Common myeloid progenitor, CD34-positive (primary cell): ENCODE measurements around the gene IL1RL2.

Experiments
- CTCF ChIA-PET: fragments of 350-600 bp; sonication (Branson Sonifier 250); formaldehyde crosslinking; loops from one replicate; lab custom pipeline; 2021; ENCODE audit warnings: antibody characterized with exemption; lab: Charles Lee
- POLR2A ChIA-PET: fragments of 350-600 bp; sonication (Branson Sonifier 250); formaldehyde crosslinking; loops from one replicate; lab custom pipeline; 2021; ENCODE audit warnings: antibody characterized with exemption; lab: Charles Lee
- DNase-seq, 3 donors: peaks; one replicate each; pipeline versions ENCODE4 v3.0.0 to v3.0.0-alpha.2; 2013
- H3K27ac ChIP-seq, 2 experiments: 1 replicate in 1 of 2; 2 replicates in 1 of 2; pipeline ENCODE4 v1.7.0; 2013; ENCODE audit warnings: inconsistent platforms in 2 of 2, low read length in 2 of 2, mild to moderate bottlenecking in 2 of 2, low read depth in 1 of 2, moderate library complexity in 1 of 2; ENCODE audit not compliant: severe bottlenecking in 2 of 2, insufficient read depth in 1 of 2, poor library complexity in 1 of 2
- H3K27me3 ChIP-seq, 5 experiments: replicated peaks in 2 of 5; 1 replicate in 3 of 5; 2 replicates in 2 of 5; pipeline versions ENCODE4 v1.6.1 to v1.7.0; 2013; ENCODE audit warnings: low read length in 4 of 5, mild to moderate bottlenecking in 2 of 5, moderate library complexity in 2 of 5, inconsistent platforms in 1 of 5; ENCODE audit not compliant: insufficient read depth in 5 of 5, control insufficient read depth in 4 of 5
- H3K36me3 ChIP-seq, 4 experiments: 1 replicate in 2 of 4; 2 replicates in 2 of 4; pipeline versions ENCODE4 v1.6.1 to v1.7.0; 2013; ENCODE audit warnings: low read length in 3 of 4, control low read depth in 1 of 4, mild to moderate bottlenecking in 1 of 4; ENCODE audit not compliant: control insufficient read depth in 4 of 4, insufficient read depth in 4 of 4
- H3K4me1 ChIP-seq, 4 experiments: 1 replicate in 3 of 4; 2 replicates in 1 of 4; pipeline versions ENCODE4 v1.6.1 to v1.7.1; 2013; ENCODE audit warnings: low read length in 3 of 4, mild to moderate bottlenecking in 3 of 4, control low read depth in 1 of 4, inconsistent platforms in 1 of 4, moderate library complexity in 1 of 4; ENCODE audit not compliant: control insufficient read depth in 4 of 4, insufficient read depth in 4 of 4; ENCODE audit errors: control extremely low read depth in 1 of 4
- H3K4me3 ChIP-seq, 7 experiments: 1 replicate in 4 of 7; 2 replicates in 3 of 7; pipeline versions ENCODE4 v1.5.1 to v1.7.0; 2013; ENCODE audit warnings: mild to moderate bottlenecking in 7 of 7, low read length in 6 of 7, moderate library complexity in 6 of 7, inconsistent platforms in 2 of 7, low read depth in 2 of 7, control low read depth in 1 of 7; ENCODE audit not compliant: insufficient read depth in 4 of 7, control insufficient read depth in 1 of 7; ENCODE audit errors: extremely low read depth in 1 of 7
- H3K9me3 ChIP-seq, 5 experiments: 1 replicate in 4 of 5; 2 replicates in 1 of 5; pipeline versions ENCODE4 v1.6.1 to v1.7.1; 2013; ENCODE audit warnings: low read length in 4 of 5, mild to moderate bottlenecking in 2 of 5, inconsistent platforms in 1 of 5, low read depth in 1 of 5, moderate library complexity in 1 of 5; ENCODE audit not compliant: control insufficient read depth in 4 of 5, insufficient read depth in 2 of 5; ENCODE audit errors: control extremely low read depth in 1 of 5
- WGBS: methylation state at CpG from one replicate; pipeline ENCODE4 v1.1.5; 2013; ENCODE audit not compliant: insufficient coverage; 5-methylcytosine and 5-hydroxymethylcytosine counted together

The IL1RL2 gene

DNA sequence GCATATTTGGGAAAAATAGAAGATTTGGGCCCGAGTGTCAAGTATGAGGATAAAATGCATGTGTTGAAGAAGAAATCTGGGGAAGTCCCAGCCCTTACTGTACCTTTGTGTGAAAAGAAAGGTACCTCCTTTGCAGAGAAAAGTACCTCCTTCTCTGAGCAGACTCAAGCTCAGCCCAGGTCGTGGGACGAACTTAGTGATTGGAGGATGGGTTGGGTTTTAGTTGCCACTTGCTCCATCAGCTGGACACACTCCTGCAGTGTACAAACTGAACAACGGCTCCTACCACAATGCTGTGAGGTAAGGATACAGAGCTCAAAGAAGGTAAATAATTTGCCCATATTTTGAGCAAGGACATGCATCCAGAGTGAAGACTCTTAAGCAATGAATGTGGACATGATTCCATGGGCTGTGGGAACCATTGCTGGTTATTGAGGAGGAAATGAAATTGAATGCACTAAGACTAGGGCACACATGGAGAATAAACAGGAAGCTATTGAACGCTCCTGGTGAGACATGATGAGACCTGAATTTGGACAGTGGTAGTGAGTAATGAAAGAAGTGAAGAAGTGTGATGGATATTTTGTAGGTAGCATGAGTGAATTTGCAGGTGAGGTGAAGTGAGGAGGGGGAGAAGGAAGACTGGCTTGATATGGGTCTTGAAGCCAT, 74.8 kb downstream of the IL1RL2 start:
- Histone ChIP-seq H3K27me3 (no peaks in the 10 kb centered on the region), H3K4me3 (no peak overlapping the region), H3K36me3 (no peaks in the 10 kb centered on the region), H3K27ac (no peak overlapping the region), H3K4me1 (peaks cover 0 to 2% (median 0%) of the 10 kb centered on the region in 4 experiments), H3K9me3 (no peaks in the 10 kb centered on the region)
- POLR2A ChIA-PET, result no interaction called here
- 96% methylated on average over 3 of the region's 5 CpGs for WGBS
- no peak for DNase-seq
- CTCF ChIA-PET, result interaction anchor here (1.3 to 2.4 kb wide), 4 partner anchors 10 to 184 kb away, joined by 3 to 6 read pairs (median 4); no protein-coding TSS in a partner anchor

- CTCF ChIA-PET, result interaction anchor here (1.2 to 2.4 kb wide), 4 partner anchors 11 to 183 kb away, joined by 3 to 6 read pairs (median 4); no protein-coding TSS in a partner anchor
- 100% methylated on average over 4 of the region's 6 CpGs for WGBS
- Histone ChIP-seq H3K4me3 (no peak overlapping the region), H3K27ac (no peak overlapping the region), H3K4me1 (peaks cover 0 to 2% (median 0%) of the 10 kb centered on the region in 4 experiments), H3K36me3 (no peaks in the 10 kb centered on the region), H3K27me3 (no peaks in the 10 kb centered on the region), H3K9me3 (no peaks in the 10 kb centered on the region)
- POLR2A ChIA-PET, result no interaction called here
- DNase-seq, result no peak
Observed at GRCh38 chr2:102262216-102263129, 75.7 kb downstream of the IL1RL2 start.

- Histone ChIP-seq H3K36me3 (no peaks in the 10 kb centered on the region), H3K27ac (no peak overlapping the region), H3K27me3 (no peaks in the 10 kb centered on the region), H3K4me3 (no peak overlapping the region), H3K4me1 (peaks cover 0 to 9% (median under 1%) of the 10 kb centered on the region in 4 experiments), H3K9me3 (no peaks in the 10 kb centered on the region)
- WGBS, result 100% methylated on average over 2 of the region's 2 CpGs
- DNase-seq, result no peak
- ChIA-PET CTCF (interaction anchor here (0.8 to 3.1 kb wide), 4 partner anchors 13 to 30 kb away, joined by 3 to 14 read pairs (median 3); no protein-coding TSS in a partner anchor), POLR2A (no interaction called here)
Observed at GRCh38 chr2:102264952-102265351, 78.1 kb downstream of the IL1RL2 start.

- Histone ChIP-seq H3K4me1 (peaks cover 0 to 9% (median under 1%) of the 10 kb centered on the region in 4 experiments), H3K36me3 (peaks cover 0 to 3% (median 0%) of the 10 kb centered on the region in 4 experiments), H3K4me3 (no peak overlapping the region), H3K27ac (no peak overlapping the region), H3K27me3 (no peaks in the 10 kb centered on the region), H3K9me3 (no peaks in the 10 kb centered on the region)
- 67% methylated on average over 1 of the region's 1 CpG for WGBS
- ChIA-PET CTCF (interaction anchor here (0.8 to 3.1 kb wide), 5 partner anchors 9 to 36 kb away, joined by 3 to 14 read pairs (median 4); no protein-coding TSS in a partner anchor), POLR2A (no interaction called here)
- no peak for DNase-seq
Observed at GRCh38 chr2:102266204-102266603, 79.4 kb downstream of the IL1RL2 start.

GRCh38 chr2:102267774-102268173, 81.0 kb downstream of the IL1RL2 start:
- no peak overlapping the region for H3K4me3 ChIP-seq
- H3K27ac ChIP-seq, result no peak overlapping the region
- no peaks in the 10 kb centered on the region for H3K27me3 ChIP-seq
- ChIA-PET POLR2A (no interaction called here), CTCF (interaction anchor here (1.0 to 3.1 kb wide), 3 partner anchors 16 to 176 kb away, joined by 3 to 14 read pairs (median 4); no protein-coding TSS in a partner anchor)
- DNase-seq, result no peak
- H3K9me3 ChIP-seq, result no peaks in the 10 kb centered on the region
- peaks cover 0 to 3% (median 0%) of the 10 kb centered on the region in 4 experiments for H3K36me3 ChIP-seq
- WGBS, result 97% methylated on average over 6 of the region's 6 CpGs
- H3K4me1 ChIP-seq, result peaks cover 0 to 7% (median under 1%) of the 10 kb centered on the region in 4 experiments

DNA sequence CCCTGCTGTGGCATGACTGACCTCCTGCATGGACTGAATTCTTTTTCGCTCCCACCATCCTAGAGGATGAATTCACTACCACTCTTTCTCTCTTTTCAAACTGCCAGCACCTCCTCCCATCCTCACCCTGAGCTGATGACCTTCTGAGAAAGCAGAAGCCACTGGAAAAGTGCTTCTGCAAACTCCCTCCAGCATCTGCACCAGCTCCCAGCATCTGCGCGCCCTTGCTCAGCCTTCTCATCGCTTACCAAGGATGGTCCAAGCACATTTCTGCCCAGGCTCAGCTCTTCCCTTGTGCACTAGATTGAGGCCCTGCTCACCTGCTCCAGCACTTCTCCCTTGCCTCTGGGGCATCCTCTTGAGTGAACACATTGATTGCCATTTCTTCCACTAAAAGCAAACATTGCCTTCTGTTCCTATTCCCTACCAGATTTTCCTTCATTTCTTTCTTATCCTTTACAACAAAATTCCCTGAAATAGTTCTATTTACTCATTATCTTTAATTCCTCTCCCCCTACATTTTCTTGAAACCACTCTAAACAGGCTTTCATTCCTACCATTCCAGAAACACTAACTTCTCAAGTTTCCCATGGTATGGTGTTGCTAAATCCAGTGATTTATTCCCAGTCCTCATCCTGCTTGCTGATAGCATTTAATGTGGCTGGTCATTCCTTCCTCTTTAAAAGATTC, 81.8 kb downstream of the IL1RL2 start:
- CTCF ChIA-PET, result interaction anchor here (1.7 to 2.0 kb wide), 2 partner anchors 16 to 75 kb away, joined by 4 to 5 read pairs; no protein-coding TSS in a partner anchor
- Histone ChIP-seq H3K36me3 (peaks cover 0 to 3% (median 0%) of the 10 kb centered on the region in 4 experiments), H3K4me1 (peaks cover 0 to 7% (median under 1%) of the 10 kb centered on the region in 4 experiments), H3K27ac (no peak overlapping the region), H3K9me3 (no peaks in the 10 kb centered on the region), H3K27me3 (no peaks in the 10 kb centered on the region), H3K4me3 (no peak overlapping the region)
- no peak for DNase-seq
- 100% methylated on average over 4 of the region's 4 CpGs for WGBS
- POLR2A ChIA-PET, result no interaction called here
